Measurements from ENCODE around the gene NRGN.

- TF ChIP-seq CTCF (conservative IDR thresholded peaks at IDR 0.05 in 1 of 2, IDR thresholded peaks at IDR 0.05 in 1 of 2; ENCODE audit: extremely low read depth in 1 of 2, insufficient read depth in 1 of 2, low read depth in 1 of 2, low read length in 2 of 2) = no peak
- no peak for TF ChIP-seq EZH2 (IDR thresholded peaks at IDR 0.05; ENCODE audit: borderline replicate concordance, low read length)
These were observed 7.5 kb upstream of the NRGN start for GRCh38 chr11:124732230-124732629.
